HT1080 (cell line): Measurements from ENCODE around the gene SPEM2. TPM values are rescaled to one million over a fixed set of nuclear protein-coding genes. Genes with fewer than 3 reads are reported as not detected.

Source experiments
- DNase-seq: peaks from one replicate; pipeline ENCODE4 v3.0.0-alpha.2; 2015; ENCODE audit warnings: low read depth
- total RNA-seq: library from RNA; depleted of rRNA; stranded (reverse); fragments of >200 nt; shearing (Covaris generic); gene quantifications from 2 replicates; pipeline ENCODE4 v1.2.3, GENCODE V29; 2014

The SPEM2 gene
- total RNA-seq, 1 experiment from 2014 or later = not detected

DNA sequence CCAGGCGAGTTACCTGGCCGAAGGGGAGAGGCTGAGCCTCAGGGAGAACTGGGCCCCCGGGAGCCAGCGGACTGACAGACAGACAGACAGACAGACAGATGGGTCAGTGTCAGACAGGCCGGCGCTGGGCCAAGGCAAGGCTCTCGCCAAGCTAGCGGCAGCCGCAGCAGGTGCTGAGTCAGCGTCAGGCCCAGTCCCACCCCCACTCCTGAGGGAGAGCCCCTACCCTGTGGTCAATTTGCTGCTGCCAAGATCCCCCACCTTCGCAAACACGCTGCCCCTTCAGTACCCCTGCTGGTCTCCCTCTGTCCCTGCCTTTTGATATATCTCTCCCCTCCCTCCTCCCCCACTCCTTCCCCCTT lies 15.4 kb downstream of the SPEM2 start:
- DNase-seq = peak; percentile 29

DNA sequence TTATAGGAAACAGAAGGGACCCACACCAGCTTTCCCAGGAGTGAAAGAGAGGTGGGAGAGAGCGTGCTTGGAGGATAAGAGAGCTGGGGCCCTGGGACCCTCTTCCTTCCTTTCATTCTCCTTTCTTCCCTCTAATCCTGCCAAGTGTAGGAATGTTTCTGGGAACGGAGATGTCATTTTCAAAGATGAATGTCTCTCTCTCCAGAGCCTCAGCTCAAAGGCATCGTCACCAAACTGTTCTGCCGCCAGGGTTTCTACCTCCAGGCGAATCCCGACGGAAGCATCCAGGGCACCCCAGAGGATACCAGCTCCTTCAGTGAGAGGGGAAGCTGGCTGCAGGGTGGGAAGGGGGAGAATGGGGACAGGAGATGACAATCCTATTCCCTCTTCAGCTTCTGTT lies 15.8 kb downstream of the SPEM2 start:
- no peak for DNase-seq

DNA sequence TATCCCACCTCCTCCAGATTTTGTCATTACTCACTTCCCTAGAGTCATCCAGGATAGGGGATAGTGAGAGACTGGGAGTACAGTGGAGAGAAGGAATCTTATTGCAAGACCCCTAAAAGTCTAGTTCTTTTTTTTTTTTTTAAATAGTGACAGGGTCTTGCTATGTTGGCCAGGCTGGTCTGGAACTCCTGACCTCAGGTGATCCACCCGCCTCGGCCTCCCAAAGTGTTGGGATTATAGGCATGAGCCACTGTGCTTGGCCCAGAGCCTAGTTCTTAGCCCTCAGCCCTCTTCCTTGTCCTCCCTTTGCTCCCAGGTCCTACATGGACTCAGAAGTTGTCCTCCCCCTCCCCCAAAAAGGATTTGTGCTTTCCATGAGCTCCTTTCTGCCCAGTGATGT lies 16.7 kb downstream of the SPEM2 start:
- DNase-seq = no peak

DNA sequence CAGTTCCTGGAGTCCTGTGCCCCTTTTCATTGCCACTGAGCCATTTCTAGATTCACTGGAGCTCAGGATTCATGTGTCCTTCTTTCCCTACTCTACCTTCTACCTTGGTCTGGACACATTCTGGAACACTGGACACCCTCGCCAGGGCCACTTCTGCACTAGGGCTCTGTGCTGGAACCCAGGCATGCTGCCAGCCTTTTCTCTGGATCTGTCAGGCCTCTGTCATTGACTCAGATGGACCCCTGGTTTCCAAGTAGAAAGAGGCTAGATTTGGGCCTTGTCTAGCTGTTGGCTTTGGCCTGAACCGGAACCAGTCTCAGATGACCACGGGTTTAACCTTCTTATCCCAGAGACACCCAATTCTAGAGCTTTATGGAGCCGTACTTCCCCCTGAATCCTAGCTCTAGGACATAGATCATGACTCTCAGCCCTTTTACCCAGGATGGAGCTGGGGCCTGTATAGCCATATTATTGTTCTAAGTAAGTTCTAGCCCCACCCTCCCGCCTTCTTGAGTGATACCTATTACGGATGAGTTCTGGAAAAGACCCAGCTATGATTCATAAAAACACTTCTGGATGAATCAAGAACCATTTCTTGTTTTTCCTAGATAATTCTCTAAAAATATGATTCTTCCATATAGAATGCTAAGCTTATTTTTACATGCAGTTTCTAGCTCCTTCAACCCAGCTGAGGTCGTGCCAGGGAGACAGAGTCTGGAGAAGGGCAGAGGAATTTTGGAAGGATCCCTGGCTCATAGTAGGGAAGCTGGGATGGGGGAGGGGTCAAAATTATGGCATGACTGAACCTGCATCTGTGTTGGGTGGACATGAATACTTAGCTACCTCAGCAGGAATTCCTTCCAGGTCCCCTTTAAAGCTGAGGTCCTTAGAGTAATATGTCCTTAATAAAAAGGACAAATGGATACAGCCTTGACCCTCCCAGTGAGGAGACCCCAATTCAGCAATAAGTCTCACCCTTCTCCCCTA lies 18.4 kb downstream of the SPEM2 start:
- no peak for DNase-seq

DNA sequence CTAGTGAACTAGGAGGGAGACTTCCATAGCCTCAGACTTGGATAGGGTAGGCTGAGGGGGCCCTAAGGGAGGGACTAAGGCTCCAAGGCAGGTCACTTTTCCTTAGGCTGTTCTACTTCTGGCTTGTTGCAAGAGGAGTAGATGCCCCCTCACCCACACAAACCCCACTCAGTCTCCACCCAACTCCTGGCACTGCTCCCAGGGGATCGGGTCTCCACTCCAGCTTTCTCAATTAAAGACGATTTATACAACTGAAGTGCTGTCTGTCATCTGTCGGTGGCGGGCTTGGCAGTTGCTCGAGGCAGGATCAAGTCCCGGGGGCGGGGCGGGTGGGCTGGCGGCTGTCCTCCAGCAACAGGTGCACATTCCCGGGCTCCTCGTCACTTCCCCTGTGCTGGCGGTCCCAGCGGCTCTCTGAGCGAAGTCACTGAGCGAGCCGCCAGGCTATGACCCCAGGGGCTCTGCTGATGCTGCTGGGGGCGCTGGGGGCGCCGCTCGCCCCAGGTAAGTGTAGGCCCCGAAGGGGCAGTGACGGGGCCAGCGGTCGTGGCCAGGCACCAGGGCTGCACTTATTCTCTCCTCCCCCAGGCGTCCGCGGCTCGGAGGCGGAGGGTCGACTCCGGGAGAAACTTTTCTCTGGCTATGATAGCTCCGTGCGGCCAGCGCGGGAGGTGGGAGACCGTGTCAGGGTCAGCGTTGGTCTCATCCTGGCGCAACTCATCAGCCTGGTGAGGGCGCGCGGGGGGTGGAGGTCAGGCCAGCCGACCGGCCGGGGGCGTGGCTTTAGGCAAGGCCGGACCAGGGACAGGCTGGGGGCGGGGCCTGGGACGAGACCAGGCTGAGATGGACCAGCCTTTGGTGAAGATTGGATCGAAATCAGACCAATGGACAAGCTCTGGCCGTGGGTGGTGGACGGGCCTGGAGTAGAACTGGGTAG lies 19.5 kb downstream of the SPEM2 start, which contains the start of gene CHRNB1:
Gene CHRNB1 (plus strand): TSS at position 380 of the 937 bp plus-strand sequence. CDS start 67 bp downstream, at position 447.
- DNase-seq = no peak

DNA sequence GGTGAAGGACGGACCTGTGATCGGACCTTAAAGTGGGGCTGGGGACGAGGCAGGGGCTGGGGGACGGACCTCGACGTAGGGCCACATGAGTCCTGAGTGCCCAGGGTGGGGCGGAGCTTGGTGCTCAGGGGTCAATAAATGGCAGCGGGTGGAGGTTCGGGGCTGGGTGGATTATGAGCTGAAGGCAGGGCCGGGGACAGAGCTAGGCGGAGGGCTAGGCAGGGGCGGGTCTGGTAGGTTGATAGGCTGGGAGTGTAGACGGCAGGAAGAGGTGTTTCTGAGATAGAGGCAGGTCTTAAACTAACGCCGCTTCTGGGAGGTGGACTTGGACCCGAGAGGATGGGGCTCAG lies 20.2 kb downstream of the SPEM2 start:
- no peak for DNase-seq

DNA sequence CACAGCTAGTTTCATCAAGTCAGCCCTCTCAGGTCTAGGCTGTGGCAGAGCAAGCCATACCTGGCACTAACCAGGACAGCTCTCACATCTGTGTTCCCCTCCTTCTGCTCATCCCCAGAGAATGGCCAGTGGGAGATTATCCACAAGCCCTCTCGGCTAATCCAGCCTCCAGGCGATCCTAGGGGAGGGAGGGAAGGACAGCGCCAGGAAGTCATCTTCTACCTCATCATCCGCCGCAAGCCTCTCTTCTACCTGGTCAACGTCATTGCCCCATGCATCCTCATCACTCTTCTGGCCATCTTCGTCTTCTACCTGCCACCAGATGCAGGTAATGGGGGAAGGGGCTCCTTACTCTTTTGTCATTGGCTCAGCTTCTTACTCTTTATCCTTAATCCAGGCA lies 23.0 kb downstream of the SPEM2 start:
- DNase-seq = no peak

DNA sequence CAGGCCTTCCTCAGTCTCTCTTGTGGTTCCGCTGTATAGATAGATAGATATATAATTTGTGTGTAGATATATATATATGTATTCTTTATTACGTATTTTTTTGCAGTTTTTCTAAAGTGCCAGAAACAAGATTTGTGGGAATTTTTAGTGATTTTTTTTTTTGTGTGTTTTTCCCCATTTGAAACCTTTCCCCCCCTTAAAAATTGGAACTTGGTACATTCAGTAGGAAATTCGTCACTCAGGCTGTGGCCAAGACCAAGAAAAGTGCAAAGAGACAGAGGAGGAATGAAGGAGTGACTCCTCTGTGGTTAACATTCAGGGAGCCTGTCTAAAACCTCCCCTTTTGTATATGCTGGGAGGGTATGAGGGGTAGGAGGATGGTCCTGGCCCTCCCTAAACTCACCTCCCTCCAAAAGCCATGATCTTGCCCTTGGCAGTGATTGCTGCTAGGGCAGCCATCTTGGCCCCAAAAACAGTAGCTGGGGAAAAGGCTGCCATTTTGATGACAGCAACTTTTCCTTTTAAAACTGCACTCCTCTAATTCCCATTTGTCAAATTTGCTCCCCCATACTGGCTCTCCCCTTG lies 34.6 kb downstream of the SPEM2 start:
- DNase-seq = no peak

DNA sequence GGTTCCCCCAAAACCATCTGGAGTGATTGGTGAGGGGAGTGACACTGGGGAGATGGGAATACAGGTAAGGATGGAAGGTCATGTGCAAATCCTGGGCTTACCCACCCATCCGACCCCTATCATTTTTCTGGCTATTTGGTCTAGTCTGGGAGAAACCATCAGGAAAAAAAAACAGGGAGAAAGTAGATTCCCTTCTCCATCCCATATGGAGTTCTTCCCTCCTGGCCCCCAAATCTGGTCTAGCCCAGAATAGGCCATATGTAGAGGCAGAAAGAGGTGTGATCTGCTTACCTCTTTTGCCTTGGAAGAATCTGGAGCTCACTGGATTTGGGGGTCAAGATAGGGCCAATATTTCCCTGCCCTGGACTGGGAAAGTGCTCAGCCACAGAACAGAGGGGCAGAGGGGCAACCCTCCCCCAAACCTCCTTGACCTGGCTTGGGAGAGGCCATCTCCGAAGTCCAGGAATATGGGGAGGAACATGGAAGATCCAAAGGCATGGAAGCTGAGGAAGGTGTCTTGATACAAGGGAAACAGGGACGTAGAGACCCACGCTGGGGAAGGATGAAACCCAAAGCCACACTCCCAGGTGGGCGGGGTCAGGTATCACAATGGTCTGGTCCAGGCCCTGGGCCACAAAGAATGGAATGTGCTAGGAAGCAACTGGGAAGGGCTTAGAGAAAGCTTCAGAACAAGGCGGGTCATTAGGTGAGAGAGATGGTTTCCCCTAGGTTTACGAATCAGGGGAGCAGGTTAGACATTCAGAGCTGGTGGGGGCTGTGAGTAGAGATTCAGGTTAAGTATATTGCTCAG lies 35.6 kb downstream of the SPEM2 start:
- DNase-seq = no peak

DNA sequence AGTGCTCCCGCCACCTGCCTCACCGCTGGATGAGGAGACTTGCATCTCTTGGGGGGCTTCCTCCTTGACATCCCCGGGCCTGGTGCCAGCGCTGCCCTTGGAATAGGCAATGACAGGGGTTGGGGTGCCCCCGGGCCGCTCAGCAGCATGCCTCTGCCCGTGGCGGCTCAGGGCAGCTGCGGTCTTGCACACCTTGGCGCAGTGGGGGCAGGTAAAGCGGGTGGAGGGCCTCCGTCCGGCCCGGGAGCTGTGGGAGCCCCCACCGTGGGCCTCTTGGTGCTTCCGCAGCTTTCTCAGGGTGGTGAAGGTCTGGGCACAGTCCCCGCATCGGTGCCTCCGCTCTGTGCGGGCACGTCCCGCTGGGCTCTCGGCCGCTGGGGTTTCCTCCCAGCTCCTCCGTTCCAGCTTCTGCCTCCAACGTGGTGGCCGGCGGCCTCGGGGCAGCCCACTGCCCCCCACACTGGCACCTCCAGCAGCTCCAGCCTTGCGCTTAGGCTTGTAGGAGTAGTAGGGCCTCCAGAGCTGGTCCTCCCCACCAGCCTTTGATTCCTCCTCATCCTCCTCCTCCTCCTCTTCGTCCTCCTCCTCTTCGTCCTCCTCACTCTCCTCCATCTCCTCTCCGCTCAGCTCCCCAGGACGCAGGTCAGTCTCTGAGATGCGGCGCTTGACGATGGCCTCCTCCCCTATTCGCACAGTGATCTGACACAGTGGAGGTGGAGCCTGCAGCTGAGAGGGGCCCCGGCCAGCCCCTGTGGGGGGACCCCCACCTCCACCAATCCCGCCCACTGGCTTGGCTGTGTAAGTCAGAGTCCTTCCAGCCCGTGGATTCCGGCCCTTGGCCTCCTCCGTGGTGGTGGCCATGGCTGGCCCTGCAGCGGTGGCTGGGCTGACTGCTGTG lies 37.3 kb downstream of the SPEM2 start:
- no peak for DNase-seq

DNA sequence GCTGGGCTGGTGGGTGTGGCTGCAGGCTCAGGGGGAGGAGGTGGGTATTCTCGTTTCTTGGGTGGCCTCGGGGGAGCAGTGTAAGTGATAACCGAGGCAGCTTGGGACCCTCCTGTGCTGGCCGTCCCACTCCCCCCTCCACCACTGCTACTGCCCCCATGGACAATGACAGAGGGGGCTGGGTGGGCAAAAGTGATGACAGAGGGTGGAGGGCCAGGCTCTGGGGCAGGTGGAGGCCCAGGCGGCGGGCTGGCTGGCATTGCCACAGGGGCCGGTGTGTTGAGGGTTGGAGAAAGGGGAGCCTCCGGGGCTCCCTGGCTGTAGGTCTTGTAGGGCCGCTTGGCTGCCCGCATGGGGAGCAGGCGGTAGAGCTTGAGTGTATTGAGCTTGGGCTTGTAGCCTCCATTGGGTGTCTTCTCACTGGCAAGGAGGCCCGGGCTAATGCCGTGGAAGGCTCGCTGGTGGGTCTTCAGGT lies 38.0 kb downstream of the SPEM2 start:
- no peak for DNase-seq

DNA sequence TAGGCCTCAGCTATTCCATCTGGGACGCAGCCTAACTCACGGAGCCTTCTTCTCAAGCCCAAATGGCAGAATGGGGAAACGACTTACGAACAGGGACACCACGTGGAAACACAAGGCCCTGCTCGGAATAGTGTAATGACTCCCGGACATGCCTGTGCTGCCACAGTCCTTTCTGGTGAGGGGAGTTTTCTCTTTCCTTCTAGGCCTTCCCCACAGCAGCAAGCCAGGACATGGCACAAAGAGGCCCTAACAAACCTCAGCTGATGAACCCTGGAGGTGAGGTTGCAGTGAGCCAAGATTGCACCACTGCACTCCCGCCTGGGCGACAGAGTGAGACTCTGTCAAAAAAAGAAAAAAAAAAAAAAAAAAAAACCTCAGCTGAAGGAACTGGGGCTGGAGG lies 38.7 kb downstream of the SPEM2 start:
- no peak for DNase-seq

DNA sequence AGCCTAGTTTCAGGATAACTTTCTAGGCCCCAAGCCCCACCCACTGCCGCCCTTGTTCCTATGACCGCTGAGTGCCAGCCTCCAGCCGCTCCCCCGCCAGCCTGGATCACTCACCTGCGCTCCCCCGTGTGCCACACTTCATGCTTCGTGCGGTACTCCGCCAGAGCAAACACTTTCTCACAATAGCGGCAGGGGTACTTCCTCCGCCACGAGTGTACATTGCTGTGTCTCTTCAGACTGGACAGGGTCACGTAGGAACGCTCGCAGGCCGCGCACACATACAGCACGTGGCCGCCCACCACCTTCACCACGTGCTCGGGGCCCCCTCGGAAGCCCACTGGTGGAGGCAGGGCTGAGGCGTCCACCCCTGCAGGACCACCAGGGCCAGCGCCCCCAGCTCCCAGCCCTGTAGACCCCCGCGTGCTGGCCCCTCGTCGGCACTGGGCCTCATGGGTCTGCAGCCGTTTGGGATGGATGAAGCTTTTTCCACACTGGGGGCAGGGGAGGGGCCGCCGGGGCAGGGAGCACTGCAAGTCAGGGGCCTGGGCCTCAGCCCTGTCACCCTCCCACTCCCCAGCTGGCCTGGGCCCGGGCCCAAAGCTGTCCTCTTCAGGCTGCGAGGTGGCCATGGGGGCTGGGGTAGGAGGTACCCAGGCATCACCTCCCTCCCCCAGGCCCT lies 40.3 kb downstream of the SPEM2 start:
- no peak for DNase-seq

DNA sequence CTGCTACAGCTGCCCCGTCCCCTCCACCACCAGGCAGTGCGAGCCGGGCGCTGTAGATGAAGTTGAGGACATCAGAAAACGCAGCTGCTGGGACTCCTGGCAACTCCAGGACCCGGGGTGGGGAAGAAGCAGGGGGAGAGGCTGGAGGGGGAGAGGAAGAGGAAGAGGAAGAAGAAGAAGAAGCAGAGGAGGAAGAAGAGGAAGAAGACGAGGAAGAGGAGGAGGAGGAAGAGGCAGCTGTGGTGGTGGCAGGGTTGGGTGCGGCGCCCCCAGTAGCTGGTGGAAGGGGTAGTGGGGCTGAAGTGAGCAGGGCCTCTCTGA lies 40.9 kb downstream of the SPEM2 start:
- no peak for DNase-seq

DNA sequence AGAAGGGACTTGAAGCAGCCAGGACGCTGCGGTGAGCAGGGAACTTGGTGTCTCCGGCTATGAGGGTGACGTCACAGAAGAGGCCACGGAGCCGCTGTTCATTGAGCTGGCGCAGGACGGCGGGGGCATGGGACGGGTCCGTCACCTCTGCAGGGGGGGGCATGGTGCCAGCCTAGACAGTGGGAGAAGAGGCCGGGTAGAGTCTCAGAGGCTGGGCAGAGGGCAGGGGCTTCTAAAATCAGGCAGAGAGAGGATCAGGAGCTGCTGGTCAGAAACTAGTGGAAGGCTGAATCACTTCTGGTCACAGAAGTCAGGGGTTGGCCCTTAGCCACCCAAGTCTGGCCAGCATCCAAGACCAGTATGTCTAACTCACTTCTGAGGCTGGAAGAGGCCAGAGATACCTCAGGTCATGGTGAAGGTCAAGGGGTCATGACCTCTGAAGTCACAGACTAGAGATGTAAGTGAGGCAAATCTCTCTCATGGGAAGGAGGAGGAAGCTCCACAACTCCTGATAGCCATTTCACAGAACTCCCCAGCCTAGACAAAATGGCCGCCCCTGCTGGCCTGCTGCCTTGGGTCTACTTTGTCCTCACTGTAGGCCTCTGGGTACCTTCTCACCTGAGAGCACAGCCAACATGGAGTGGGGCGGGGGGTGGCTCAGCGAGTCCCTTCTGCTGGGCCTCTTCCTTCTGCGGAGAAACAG lies 41.4 kb downstream of the SPEM2 start:
- no peak for DNase-seq

DNA sequence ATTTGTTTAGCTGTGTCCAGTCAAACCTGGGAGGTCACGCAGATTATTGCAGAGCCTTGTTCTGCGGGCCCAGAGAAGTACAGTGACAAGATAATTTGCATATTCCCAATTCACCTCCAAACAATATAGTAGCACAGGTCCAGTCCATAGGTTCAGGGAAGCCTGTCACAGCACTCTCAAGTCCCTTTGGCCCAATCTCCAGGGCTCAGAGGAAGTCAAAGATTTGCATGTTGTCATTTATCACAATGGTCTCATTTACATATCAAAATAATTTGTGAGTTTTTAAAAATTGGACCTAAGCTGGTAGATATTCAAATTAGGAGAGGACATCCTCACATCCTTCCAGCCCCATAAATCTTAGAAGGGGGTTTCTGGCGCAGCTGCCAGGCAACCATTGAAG lies 42.1 kb downstream of the SPEM2 start:
- DNase-seq = no peak

DNA sequence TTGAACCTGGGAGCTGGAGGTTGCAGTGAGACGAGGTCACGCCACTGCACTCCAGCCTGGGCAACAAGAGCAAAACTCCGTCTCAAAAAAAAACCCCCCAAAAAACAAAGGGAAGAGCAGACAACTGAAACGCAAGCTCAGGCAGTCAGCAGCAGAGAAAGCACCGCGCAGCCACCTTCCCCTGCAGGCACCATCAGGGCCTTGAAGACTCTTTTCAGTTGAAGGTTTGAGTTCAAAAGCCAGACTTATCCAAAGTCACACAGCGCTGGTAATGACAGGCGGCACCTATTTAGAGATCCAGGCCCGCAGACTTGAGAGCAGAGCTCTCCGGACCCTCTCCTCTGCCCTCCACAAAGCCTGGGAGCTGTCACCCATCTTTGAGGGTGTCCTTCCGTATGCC lies 42.9 kb downstream of the SPEM2 start:
- DNase-seq = no peak

DNA sequence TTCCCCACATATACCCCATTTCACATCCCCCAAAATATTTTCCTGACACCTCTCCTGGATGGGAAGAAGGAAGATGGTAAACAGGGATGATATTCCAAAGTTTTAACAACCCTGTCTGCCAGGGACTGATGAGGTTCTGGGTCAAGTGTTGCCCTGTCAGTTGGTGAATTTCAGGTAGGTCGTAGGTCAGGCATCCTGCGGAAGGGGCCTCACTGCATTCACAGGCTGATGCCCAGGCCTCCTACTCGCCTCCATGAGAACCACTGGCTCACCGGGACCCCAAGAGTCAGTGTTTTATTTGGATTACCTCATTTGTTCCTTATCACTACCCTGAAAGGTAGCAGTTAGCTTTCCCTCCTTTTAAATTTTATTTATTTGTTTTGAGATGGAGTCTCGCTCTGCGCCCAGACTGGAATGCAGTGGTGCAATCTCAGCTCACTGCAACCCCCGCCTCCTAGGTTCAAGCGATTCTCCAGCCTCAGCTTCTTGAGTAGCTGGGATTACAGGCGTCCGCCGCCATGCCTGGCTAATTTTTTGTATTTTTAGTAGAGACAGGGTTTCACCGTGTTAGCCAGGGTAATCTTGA lies 43.5 kb downstream of the SPEM2 start:
- DNase-seq = no peak
